HG02981 (cell line): ENCODE measurements around the gene GABRR3.
"Not testable (repeated sequence)": the region's sequence is repeated elsewhere in the genome, so short reads cannot be mapped to it uniquely, and the experiment has no call there.

Experiments
- ATAC-seq: cut with Tn5 transposase; IDR thresholded peaks from one replicate; pipeline ENCODE4 v1.9.1; 2021; ENCODE audit warnings: mild to moderate bottlenecking, moderate library complexity; ENCODE audit not compliant: unreplicated experiment

Gene GABRR3

DNA sequence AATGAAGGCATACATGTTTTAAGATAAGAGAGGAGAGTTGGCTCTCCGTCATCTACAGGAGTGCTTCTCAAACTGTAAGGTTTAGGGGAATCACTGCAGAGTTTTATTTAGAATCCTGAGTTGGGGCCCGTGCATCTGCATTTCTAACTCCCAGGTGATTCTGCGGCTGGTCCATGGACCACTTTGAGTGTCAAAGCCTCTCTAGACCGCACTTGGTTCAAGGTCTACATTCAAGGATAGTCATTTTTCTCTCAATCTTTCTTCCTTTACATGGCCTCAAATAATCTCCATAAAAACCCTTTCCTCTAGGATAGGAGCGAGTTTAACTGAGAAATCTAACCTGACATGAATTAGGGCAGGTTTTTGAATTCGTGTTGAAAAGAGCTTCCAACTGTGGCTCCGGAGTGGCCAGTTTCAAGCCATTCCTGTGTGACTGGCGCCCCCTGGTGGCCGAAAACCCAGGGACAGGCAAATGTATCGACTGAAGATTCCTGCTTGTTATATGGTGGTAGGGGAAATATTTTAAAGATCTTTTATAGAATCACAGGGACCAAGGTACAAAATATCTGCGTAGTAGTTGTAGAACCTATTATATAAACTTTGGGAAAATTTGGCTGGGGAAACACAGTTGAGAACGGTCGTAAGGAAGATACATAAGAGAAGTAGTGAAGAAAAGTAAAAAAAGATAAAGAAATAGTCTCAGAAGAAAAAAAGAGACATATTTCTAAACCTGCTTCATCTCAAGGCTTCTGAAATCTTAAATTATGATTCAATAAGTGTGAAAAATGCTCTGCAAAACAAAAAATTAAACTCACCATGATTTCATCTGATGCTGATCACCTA is 11.9 kb downstream of the GABRR3 start:
- ATAC-seq: peak; percentile 51

GRCh38 chr3:98021830-98022560 is 13.1 kb downstream of the GABRR3 start:
- ATAC-seq: peak; percentile 39

GRCh38 chr3:98020412-98020811 is 14.7 kb downstream of the GABRR3 start:
- no peak for ATAC-seq

DNA sequence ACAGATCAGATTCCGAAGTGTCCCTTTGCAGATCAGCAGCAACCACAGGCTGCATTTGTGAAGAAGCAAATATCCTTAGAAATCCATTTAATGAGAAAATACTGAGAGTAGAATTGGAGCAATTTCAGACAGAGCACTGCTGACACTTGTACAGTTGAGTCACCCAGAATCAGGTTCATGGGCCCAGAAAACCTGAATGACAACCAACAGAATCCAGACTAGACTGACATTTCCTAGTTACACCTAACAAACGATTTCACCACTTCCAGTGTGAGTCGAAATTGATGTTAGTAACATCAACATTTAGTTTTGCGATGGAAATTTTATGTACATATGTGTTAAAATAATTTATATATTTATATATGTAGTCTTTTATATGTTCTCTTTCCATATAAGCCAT is 16.8 kb downstream of the GABRR3 start:
- ATAC-seq: no peak

- ATAC-seq: no peak
These were observed 20.9 kb downstream of the GABRR3 start for GRCh38 chr3:98014268-98014585.

DNA sequence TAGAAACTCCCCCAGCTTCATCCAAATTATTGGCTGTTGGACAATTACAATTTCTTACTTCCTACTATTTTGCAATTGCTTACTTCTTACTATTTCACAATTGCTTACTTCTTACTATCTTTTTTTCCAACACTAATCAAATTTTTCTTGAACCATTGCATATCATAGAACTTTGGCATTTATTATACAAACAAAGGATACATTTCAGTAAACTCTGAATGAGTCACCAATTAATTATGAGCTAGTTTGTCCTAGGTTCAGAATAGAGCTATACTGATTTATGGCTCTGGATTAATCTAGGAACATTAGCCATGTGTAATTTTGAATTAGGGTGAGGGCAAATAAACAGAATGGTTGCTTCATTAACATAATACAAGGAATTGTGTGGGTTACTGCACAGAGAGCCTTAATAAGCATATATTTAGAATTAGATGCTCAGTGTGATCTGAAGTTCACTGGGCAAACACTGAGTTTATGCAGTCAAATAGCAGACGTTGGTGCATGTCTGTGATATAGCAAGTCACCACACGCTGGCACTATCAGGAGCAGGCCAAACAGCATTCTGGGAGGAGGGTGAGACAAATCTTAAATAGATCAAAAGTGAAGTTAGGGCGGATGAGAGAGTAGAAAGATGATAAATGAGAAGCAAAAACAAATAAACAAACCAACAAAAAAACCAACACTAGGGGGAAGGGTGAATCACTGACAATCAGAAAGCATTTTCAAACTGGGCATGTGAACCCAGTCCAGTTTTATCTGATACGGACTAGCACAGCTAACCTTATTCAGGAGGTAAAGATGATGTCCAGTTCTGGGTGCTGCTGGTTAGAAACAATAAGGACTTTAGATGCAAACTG is 21.5 kb downstream of the GABRR3 start:
- ATAC-seq: no peak

DNA sequence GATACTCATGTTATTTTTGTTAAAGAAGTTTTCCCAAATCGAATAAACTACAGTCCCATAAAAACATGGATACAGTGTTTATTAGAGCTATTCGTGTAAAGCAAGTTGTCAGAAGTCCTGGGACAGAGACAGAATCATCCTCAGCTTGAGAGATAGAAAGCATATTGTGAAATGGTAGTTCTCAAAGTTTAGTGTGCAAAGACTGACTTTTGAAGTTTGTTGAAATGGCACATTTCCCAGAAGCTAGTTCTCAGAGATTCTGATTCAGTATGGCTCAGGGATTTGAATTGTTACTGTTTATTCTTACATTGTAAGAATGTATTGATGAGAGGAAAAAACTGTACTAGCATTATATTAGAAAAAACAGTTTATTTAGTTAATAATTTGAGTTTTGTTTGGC is 22.1 kb downstream of the GABRR3 start:
- no peak for ATAC-seq

DNA sequence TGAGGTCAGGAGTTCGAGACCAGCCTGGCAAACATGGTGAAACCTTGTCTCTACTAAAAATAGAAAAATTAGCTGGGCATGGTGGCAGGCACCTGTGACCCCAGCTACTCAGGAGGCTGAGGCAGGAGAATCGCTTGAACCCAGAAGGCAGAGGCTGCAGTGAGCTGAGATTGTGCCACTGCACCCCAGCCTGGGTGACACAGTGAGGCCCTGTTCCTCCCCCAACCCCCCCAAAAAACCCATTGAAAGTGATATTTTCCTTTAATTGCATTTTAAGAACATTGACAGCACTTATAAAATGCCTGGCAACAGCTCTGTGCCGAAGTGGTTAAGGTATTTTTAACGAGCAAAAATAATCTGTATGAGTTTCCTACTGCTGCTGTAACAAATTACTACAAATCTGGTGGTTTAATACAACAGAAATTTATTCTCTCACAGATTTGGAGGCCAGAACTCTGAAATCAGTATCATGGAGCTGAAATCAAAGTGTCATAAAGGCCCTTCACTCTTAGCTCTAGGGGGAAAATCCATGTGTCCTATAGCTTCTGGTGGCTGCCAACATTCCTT is 24.1 kb downstream of the GABRR3 start:
- not testable (repeated sequence) for ATAC-seq

- no peak for ATAC-seq
These were observed 24.8 kb downstream of the GABRR3 start for GRCh38 chr3:98010194-98010882.

- ATAC-seq: peak; percentile 38
These were observed 26.3 kb downstream of the GABRR3 start for GRCh38 chr3:98008855-98009254.

GRCh38 chr3:98005438-98005837 is 29.7 kb downstream of the GABRR3 start:
- no peak for ATAC-seq

GRCh38 chr3:98004721-98005120 is 30.4 kb downstream of the GABRR3 start:
- ATAC-seq: no peak

DNA sequence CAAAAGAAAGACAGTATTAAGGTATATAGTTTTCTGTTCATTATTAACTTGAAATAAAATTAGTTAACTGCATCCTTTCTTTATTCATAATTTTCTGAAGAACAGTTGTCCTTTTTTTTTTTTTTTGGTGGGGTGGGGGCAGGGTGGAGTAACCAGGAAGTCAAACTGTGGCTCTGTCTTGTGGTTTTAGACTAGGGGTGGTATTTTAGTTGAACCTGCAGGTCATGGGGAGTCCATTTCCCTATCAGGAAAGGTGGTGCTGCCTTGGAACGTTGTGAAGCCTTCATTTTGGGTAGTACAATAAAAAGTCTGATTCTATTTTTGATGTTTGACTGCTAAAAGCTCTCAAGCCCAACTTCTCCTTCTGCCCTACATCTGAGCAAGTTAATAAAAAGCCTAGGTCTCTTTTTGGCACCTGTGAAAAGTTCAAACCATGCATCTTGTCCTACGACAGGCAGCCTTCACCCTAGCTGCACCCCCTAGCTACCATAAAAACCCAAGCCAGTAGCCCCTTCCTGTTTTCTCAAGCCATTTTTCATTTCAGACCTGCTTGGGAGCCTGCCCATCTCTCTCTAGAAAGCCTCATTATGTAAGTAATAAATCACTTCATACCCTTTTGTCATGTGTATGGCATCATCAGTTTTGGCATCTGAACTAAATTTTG is 31.7 kb downstream of the GABRR3 start:
- peak; percentile 81 for ATAC-seq

- no peak for ATAC-seq
These were observed 32.4 kb downstream of the GABRR3 start for GRCh38 chr3:98002717-98003116.

- ATAC-seq: no peak
These were observed 35.1 kb downstream of the GABRR3 start for GRCh38 chr3:97999994-98000393.

GRCh38 chr3:97999103-97999502 is 36.0 kb downstream of the GABRR3 start:
- no peak for ATAC-seq

- no peak for ATAC-seq
These were observed 38.1 kb downstream of the GABRR3 start for GRCh38 chr3:97996988-97997387.

GRCh38 chr3:97994328-97994945 is 40.7 kb downstream of the GABRR3 start:
- no peak for ATAC-seq

DNA sequence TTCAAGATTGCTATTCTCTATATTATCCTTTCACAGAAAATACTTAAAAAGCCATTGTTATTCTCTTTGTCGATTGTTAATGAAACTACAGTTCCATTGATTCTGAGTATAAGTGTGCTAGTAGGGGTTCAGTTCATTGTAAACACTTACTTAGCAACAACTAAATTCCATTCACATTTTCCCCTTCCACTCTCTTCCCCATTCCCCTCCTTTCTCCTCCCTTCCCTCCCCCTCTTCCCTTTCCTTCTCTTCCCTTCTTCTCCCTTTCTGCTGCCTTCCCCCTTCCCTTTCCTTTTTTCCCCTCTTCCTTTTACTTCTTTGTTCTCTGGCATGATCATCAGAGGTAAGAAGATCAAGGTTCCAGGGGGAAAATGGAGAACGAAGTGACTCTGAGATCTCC is 41.6 kb downstream of the GABRR3 start:
- ATAC-seq: no peak
